ENCODE measurements around the gene FAM168B. TPM values are rescaled to one million over a fixed set of nuclear protein-coding genes. Genes with fewer than 3 reads are reported as not detected.

The FAM168B gene
- 10 to 100 TPM; 81.5 to 99.4 (median 89.2) TPM for total RNA-seq
- 34.1 TPM for polyA plus RNA-seq
- long read RNA-seq, donor 1, transcript FAM168B-201 (7 exons, 944 nt), result major isoform, 19 of 109 reads
- long read RNA-seq, donor 1, partial matches to known transcripts, result 13 of 109 reads
- long read RNA-seq, donor 1, other reads (novel, unspliced or antisense), result 77 of 109 reads
- long read RNA-seq, donor 2, transcript FAM168B-201 (7 exons, 944 nt), result major isoform, 12 of 47 reads
- long read RNA-seq, donor 2, partial matches to known transcripts, result 11 of 47 reads
- long read RNA-seq, donor 2, other reads (novel, unspliced or antisense), result 24 of 47 reads
- long read RNA-seq, donor 3, full-length matches to known transcripts, result 5 of 128 reads
- long read RNA-seq, donor 3, partial matches to known transcripts, result 32 of 128 reads
- long read RNA-seq, donor 3, other reads (novel, unspliced or antisense), result 91 of 128 reads
- long read RNA-seq, donor 4, transcript FAM168B-201 (7 exons, 944 nt), result major isoform, 18 of 65 reads
- long read RNA-seq, donor 4, partial matches to known transcripts, result 19 of 65 reads
- long read RNA-seq, donor 4, other reads (novel, unspliced or antisense), result 28 of 65 reads

- under 1% methylated on average over 107 of the region's 107 CpGs for WGBS
Measured at GRCh38 chr2:131093006-131093695, at the start of gene FAM168B. Gene FAM168B, minus strand, starts transcription at chr2:131093460. Its CDS starts 10,814 bp downstream, at chr2:131082646.

GRCh38 chr2:131142849-131143248, 49.6 kb upstream of the FAM168B start:
- H3K27me3 ChIP-seq (ENCODE audit: control insufficient read depth, insufficient read depth), result no peaks in the 10 kb centered on the region
- H3K9me3 ChIP-seq (ENCODE audit: control insufficient read depth, low read length), result no peaks in the 10 kb centered on the region
- intact Hi-C loops (cut with DNase I), result no loop called here
- H3K4me1 ChIP-seq (ENCODE audit: control insufficient read depth, insufficient read depth, low read length), result no peaks in the 10 kb centered on the region
- no peak overlapping the region for H3K4me3 ChIP-seq (ENCODE audit: low read length)
- DNase-seq (no peak), ATAC-seq (no peak)
- H3K27ac ChIP-seq (ENCODE audit: low read length), result no peak overlapping the region
- whole genome bisulfite sequencing, result 98% methylated on average over 5 of the region's 5 CpGs

More at GRCh38 chr2:131093006-131093695, at the start of gene FAM168B:
- DNase-seq, result peak; percentile 88 to 96 (median 96)
- peak within 1 kb of the TSS; percentile 90 for H3K4me3 ChIP-seq (ENCODE audit: low read length)
- intact Hi-C loops (cut with DNase I), result no loop called here
- peak; percentile 97 to 98 for ATAC-seq
- H3K4me1 ChIP-seq (ENCODE audit: control insufficient read depth, insufficient read depth, low read length), result no peaks in the 10 kb centered on the region
- H3K9me3 ChIP-seq (ENCODE audit: control insufficient read depth, low read length), result no peaks in the 10 kb centered on the region
- peak within 1 kb of the TSS; percentile 94 for H3K27ac ChIP-seq (ENCODE audit: low read length)
- no peaks in the 10 kb centered on the region for H3K27me3 ChIP-seq (ENCODE audit: control insufficient read depth, insufficient read depth)

DNA sequence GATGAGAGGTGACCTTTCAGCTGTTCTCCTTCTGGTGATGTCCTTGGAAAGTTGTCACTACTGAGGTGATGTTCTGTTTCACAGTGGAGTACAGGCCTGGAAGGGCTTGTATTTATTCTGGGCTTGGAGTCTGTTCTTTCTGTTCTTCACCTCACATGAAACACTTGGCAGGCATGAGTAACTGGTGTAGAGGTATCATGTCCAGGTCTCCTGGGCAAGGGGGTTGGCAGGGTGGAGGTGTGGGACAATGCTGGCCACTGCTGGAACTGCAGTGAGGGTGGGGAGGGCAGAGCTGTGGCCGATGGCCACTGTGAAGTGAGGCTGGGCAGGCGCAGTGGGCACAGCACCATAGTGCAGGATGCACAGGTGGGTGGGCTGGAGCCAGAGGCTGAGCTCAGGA, 47.3 kb upstream of the FAM168B start:
- DNase-seq, result no peak
- Histone ChIP-seq H3K9me3 (ENCODE audit: control insufficient read depth, low read length) (no peaks in the 10 kb centered on the region), H3K4me1 (ENCODE audit: control insufficient read depth, insufficient read depth, low read length) (no peaks in the 10 kb centered on the region), H3K4me3 (ENCODE audit: low read length) (no peak overlapping the region), H3K27ac (ENCODE audit: low read length) (no peak overlapping the region), H3K27me3 (ENCODE audit: control insufficient read depth, insufficient read depth) (no peaks in the 10 kb centered on the region)
- ATAC-seq, result peak; percentile 28 to 31
- whole genome bisulfite sequencing, result 95% methylated on average over 2 of the region's 2 CpGs
- intact Hi-C loops (cut with DNase I), result no loop called here

DNA sequence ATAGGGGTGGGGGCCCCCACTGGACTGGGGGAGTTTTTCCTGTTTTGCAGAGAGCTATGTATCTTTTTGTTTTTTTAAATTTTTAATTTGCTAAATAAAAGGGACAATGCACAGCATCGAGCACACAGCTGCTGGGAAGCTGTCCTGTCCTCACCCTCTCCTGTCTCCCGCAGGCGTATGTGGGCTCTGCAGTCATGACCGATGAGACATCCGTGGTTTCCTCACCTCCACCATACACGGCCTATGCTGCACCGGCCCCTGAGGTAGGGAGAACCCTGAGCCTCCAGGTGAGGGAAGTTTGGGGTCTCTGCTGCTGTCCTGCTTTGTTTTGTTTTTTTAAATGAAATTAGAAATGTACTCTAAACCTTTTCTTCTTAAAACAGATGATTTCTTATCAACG, 39.5 kb upstream of the FAM168B start:
- ATAC-seq (no peak), DNase-seq (no peak)
- Histone ChIP-seq H3K4me3 (ENCODE audit: low read length) (no peak overlapping the region), H3K27ac (ENCODE audit: low read length) (no peak overlapping the region), H3K27me3 (ENCODE audit: control insufficient read depth, insufficient read depth) (no peaks in the 10 kb centered on the region), H3K9me3 (ENCODE audit: control insufficient read depth, low read length) (no peaks in the 10 kb centered on the region), H3K4me1 (ENCODE audit: control insufficient read depth, insufficient read depth, low read length) (peaks cover 1% of the 10 kb centered on the region)
- 87% methylated on average over 8 of the region's 8 CpGs for WGBS
- intact Hi-C loops (cut with DNase I), result no loop called here

DNA sequence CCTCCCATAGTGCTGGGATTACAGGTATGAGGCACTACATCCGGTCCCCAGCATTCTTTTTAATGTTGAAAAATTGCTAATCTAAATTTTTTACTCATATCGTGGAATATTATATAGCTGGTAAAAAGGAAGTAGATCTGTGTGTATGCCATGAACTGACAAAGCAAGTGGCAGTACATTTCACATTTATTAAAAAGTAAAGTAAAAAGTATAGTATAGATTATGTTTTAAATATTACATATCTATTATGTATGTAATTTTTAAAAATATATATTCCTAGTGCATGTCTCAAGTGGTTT, 37.0 kb upstream of the FAM168B start:
- Histone ChIP-seq H3K27me3 (ENCODE audit: control insufficient read depth, insufficient read depth) (no peaks in the 10 kb centered on the region), H3K27ac (ENCODE audit: low read length) (no peak overlapping the region), H3K4me3 (ENCODE audit: low read length) (no peak overlapping the region), H3K9me3 (ENCODE audit: control insufficient read depth, low read length) (no peaks in the 10 kb centered on the region), H3K4me1 (ENCODE audit: control insufficient read depth, insufficient read depth, low read length) (peaks cover 1% of the 10 kb centered on the region)
- DNase-seq (no peak), ATAC-seq (no peak)
- WGBS, result 97% methylated on average over 2 of the region's 2 CpGs
- intact Hi-C loops (cut with DNase I), result no loop called here

GRCh38 chr2:131127981-131128380, 34.7 kb upstream of the FAM168B start:
- H3K9me3 ChIP-seq (ENCODE audit: control insufficient read depth, low read length), result no peaks in the 10 kb centered on the region
- ATAC-seq (no peak), DNase-seq (no peak)
- peaks cover 1% of the 10 kb centered on the region for H3K4me1 ChIP-seq (ENCODE audit: control insufficient read depth, insufficient read depth, low read length)
- WGBS, result 88% methylated on average over 3 of the region's 3 CpGs
- H3K27me3 ChIP-seq (ENCODE audit: control insufficient read depth, insufficient read depth), result no peaks in the 10 kb centered on the region
- intact Hi-C loops (cut with DNase I), result no loop called here
- no peak overlapping the region for H3K4me3 ChIP-seq (ENCODE audit: low read length)
- no peak overlapping the region for H3K27ac ChIP-seq (ENCODE audit: low read length)

DNA sequence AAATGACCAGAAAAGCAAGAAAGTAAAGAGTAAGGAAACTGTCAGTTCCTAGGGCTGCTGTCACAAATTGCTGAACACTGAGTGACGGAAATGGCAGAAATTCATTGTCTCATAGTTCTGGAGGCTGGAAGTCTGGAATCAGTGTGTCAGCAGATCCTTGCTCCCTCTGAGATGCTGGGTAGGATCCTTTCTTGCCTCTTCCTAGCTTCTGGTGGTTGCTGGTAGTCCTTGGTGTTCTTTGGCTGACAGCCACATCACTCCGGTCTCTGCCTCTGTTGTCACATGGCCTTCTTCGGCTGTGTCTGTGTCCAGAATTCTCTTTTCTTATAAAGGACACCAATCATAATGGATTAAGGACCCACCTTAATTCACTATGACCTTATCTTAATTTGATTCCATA, 33.8 kb upstream of the FAM168B start:
- Histone ChIP-seq H3K4me3 (ENCODE audit: low read length) (no peak overlapping the region), H3K27ac (ENCODE audit: low read length) (no peak overlapping the region), H3K27me3 (ENCODE audit: control insufficient read depth, insufficient read depth) (no peaks in the 10 kb centered on the region), H3K4me1 (ENCODE audit: control insufficient read depth, insufficient read depth, low read length) (no peaks in the 10 kb centered on the region), H3K9me3 (ENCODE audit: control insufficient read depth, low read length) (no peaks in the 10 kb centered on the region)
- ATAC-seq, result no peak
- intact Hi-C loops (cut with DNase I), result no loop called here
- 84% methylated on average over 3 of the region's 3 CpGs for WGBS
- DNase-seq, result no peak

- intact Hi-C loops (cut with DNase I), result no loop called here
Measured at GRCh38 chr2:131126436-131126835, 33.2 kb upstream of the FAM168B start.

GRCh38 chr2:131125195-131125757, 32.0 kb upstream of the FAM168B start:
- no peaks in the 10 kb centered on the region for H3K9me3 ChIP-seq (ENCODE audit: control insufficient read depth, low read length)
- no peak for ATAC-seq
- intact Hi-C loops (cut with DNase I), result no loop called here
- H3K4me1 ChIP-seq (ENCODE audit: control insufficient read depth, insufficient read depth, low read length), result no peaks in the 10 kb centered on the region
- 87% methylated on average over 7 of the region's 7 CpGs for WGBS
- no peak for DNase-seq
- H3K27ac ChIP-seq (ENCODE audit: low read length), result no peak overlapping the region
- no peaks in the 10 kb centered on the region for H3K27me3 ChIP-seq (ENCODE audit: control insufficient read depth, insufficient read depth)
- H3K4me3 ChIP-seq (ENCODE audit: low read length), result no peak overlapping the region

More at GRCh38 chr2:131126436-131126835, 33.2 kb upstream of the FAM168B start:
- ATAC-seq (no peak), DNase-seq (no peak)
- Histone ChIP-seq H3K27ac (ENCODE audit: low read length) (no peak overlapping the region), H3K4me1 (ENCODE audit: control insufficient read depth, insufficient read depth, low read length) (no peaks in the 10 kb centered on the region), H3K9me3 (ENCODE audit: control insufficient read depth, low read length) (no peaks in the 10 kb centered on the region), H3K4me3 (ENCODE audit: low read length) (no peak overlapping the region), H3K27me3 (ENCODE audit: control insufficient read depth, insufficient read depth) (no peaks in the 10 kb centered on the region)
- WGBS, result 84% methylated on average over 5 of the region's 5 CpGs

GRCh38 chr2:131123192-131123591, 29.9 kb upstream of the FAM168B start:
- intact Hi-C loops (cut with DNase I), result no loop called here
- H3K9me3 ChIP-seq (ENCODE audit: control insufficient read depth, low read length), result no peaks in the 10 kb centered on the region
- ATAC-seq, result no peak
- H3K4me3 ChIP-seq (ENCODE audit: low read length), result no peak overlapping the region
- H3K4me1 ChIP-seq (ENCODE audit: control insufficient read depth, insufficient read depth, low read length), result no peaks in the 10 kb centered on the region
- no peak overlapping the region for H3K27ac ChIP-seq (ENCODE audit: low read length)
- 97% methylated on average over 3 of the region's 3 CpGs for WGBS
- H3K27me3 ChIP-seq (ENCODE audit: control insufficient read depth, insufficient read depth), result no peaks in the 10 kb centered on the region
- DNase-seq, result no peak

DNA sequence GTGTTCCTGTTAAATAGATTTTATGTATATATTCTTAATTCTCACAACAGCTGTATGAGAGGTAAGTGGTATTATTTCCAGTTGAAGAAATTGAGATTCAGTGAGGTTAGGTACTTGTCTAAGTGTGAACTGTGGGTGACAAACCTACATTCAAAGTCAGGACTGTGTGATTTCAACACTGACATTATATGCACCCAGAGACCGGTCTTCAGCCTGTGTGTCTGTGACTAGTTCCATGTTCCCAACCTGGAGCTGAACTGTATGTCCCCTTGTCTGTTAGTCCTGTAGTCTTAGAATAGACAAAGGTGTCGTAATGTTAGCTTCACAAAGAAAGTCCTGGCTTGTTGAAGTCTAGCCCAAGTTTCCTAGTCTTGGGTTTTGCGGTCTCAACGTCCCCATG, 29.2 kb upstream of the FAM168B start:
- Histone ChIP-seq H3K27me3 (ENCODE audit: control insufficient read depth, insufficient read depth) (no peaks in the 10 kb centered on the region), H3K9me3 (ENCODE audit: control insufficient read depth, low read length) (no peaks in the 10 kb centered on the region), H3K27ac (ENCODE audit: low read length) (no peak overlapping the region), H3K4me1 (ENCODE audit: control insufficient read depth, insufficient read depth, low read length) (no peaks in the 10 kb centered on the region), H3K4me3 (ENCODE audit: low read length) (no peak overlapping the region)
- ATAC-seq (no peak), DNase-seq (no peak)
- 97% methylated on average over 4 of the region's 4 CpGs for WGBS
- intact Hi-C loops (cut with DNase I), result no loop called here
